22Rv1 (cell line): ENCODE data around the gene USP3.

ENCODE experiments used
- ZFX ChIP-seq: fragments of 450-650 bp; IDR thresholded peaks from 2 replicates; pipeline ENCODE4 v1.6.1; 2017; ENCODE audit warnings: antibody characterized with exemption, borderline replicate concordance
- TF ChIP-seq, protein P1 (sequence below): fragments of 450-650 bp; IDR thresholded peaks from 2 replicates; pipeline ENCODE4 v1.5.1; 2017; ENCODE audit warnings: mild to moderate bottlenecking

DNA sequence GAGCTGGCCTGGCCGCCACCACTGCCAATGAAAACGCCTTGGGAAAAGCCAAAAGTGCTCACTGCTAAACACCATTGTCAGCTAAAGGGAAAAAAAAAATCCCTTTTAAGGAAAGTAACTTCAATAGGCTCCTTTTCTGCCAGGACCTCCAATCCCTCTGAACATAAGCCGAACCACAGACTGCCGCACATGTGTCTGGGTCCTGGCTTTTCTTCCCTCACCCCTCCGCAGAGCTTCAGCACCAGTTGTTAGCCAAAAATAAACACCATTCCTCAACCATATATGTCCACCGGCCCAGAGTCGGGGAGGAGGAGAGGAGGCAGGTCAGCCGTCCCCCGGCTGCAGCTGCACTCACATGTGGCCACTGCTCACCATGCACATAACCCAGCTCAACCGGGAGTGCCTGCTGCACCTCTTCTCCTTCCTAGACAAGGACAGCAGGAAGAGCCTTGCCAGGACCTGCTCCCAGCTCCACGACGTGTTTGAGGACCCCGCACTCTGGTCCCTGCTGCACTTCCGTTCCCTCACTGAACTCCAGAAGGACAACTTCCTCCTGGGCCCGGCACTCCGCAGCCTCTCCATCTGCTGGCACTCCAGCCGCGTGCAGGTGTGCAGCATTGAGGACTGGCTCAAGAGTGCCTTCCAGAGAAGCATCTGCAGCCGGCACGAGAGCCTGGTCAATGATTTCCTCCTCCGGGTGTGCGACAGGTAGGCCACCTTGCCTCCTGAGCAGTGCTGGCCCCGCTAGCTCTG is 92.8 kb downstream of the USP3 start, which contains the start of gene FBXL22:
- TF ChIP-seq, protein P1, sequence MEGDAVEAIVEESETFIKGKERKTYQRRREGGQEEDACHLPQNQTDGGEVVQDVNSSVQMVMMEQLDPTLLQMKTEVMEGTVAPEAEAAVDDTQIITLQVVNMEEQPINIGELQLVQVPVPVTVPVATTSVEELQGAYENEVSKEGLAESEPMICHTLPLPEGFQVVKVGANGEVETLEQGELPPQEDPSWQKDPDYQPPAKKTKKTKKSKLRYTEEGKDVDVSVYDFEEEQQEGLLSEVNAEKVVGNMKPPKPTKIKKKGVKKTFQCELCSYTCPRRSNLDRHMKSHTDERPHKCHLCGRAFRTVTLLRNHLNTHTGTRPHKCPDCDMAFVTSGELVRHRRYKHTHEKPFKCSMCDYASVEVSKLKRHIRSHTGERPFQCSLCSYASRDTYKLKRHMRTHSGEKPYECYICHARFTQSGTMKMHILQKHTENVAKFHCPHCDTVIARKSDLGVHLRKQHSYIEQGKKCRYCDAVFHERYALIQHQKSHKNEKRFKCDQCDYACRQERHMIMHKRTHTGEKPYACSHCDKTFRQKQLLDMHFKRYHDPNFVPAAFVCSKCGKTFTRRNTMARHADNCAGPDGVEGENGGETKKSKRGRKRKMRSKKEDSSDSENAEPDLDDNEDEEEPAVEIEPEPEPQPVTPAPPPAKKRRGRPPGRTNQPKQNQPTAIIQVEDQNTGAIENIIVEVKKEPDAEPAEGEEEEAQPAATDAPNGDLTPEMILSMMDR, result no peak
- no peak for TF ChIP-seq ZFX
